HG02759 (cell line): Measurements from ENCODE around the gene MTHFD1.

Experiments
- ATAC-seq: cut with Tn5 transposase; IDR thresholded peaks from one replicate; pipeline ENCODE4 v1.9.1; 2021; ENCODE audit warnings: mild to moderate bottlenecking, moderate library complexity; ENCODE audit not compliant: unreplicated experiment

Gene MTHFD1

GRCh38 chr14:64444984-64445845, 57.1 kb downstream of the MTHFD1 start:
- ATAC-seq: peak; percentile 99

GRCh38 chr14:64447876-64448670, 59.9 kb downstream of the MTHFD1 start:
- ATAC-seq: no peak

GRCh38 chr14:64450255-64450654, 62.1 kb downstream of the MTHFD1 start:
- no peak for ATAC-seq

- no peak for ATAC-seq
These were observed 66.5 kb downstream of the MTHFD1 start for GRCh38 chr14:64454671-64455070.

- no peak for ATAC-seq
These were observed 71.4 kb downstream of the MTHFD1 start for GRCh38 chr14:64459405-64460136.

- no peak for ATAC-seq
These were observed 73.1 kb downstream of the MTHFD1 start for GRCh38 chr14:64461221-64461620.

GRCh38 chr14:64463195-64463594, 75.0 kb downstream of the MTHFD1 start:
- ATAC-seq: no peak

GRCh38 chr14:64463873-64464272, 75.7 kb downstream of the MTHFD1 start:
- ATAC-seq: no peak

GRCh38 chr14:64464651-64465050, 76.5 kb downstream of the MTHFD1 start:
- ATAC-seq: no peak

- ATAC-seq: peak; percentile 77
These were observed 77.2 kb downstream of the MTHFD1 start, which contains the start of gene AKAP5 for GRCh38 chr14:64465191-64465822. Gene AKAP5 (plus strand): TSS chr14:64465499. CDS start chr14:64468395, 2,896 bp downstream.

- ATAC-seq: no peak
These were observed 77.8 kb downstream of the MTHFD1 start for GRCh38 chr14:64465831-64466554.

- no peak for ATAC-seq
These were observed 78.9 kb downstream of the MTHFD1 start for GRCh38 chr14:64467101-64467500.

- ATAC-seq: no peak
These were observed 79.4 kb downstream of the MTHFD1 start for GRCh38 chr14:64467566-64467965.

GRCh38 chr14:64468451-64468850, 80.3 kb downstream of the MTHFD1 start:
- ATAC-seq: no peak

- ATAC-seq: no peak
These were observed 85.9 kb downstream of the MTHFD1 start for GRCh38 chr14:64474041-64474440.

- ATAC-seq: no peak
These were observed 86.5 kb downstream of the MTHFD1 start for GRCh38 chr14:64474698-64475097.

GRCh38 chr14:64475585-64476273, 87.6 kb downstream of the MTHFD1 start:
- ATAC-seq: no peak

- no peak for ATAC-seq
These were observed 88.3 kb downstream of the MTHFD1 start for GRCh38 chr14:64476438-64476837.

GRCh38 chr14:64478634-64479250, 90.6 kb downstream of the MTHFD1 start:
- ATAC-seq: no peak
